NB4 (cell line): ENCODE results near the gene HES6.

ENCODE experiments used
- DNase-seq: peaks from one replicate; pipeline ENCODE4 v3.0.0; 2010; ENCODE audit warnings: low read depth
- H3K4me3 ChIP-seq: one replicate; pipeline ENCODE4 v1.5.1; 2011; ENCODE audit warnings: mild to moderate bottlenecking, low read depth, low read length, moderate library complexity
- MYC ChIP-seq: IDR thresholded peaks from 2 replicates; pipeline ENCODE4 v1.6.1; 2011; ENCODE audit warnings: low read depth, low read length
- POLR2A ChIP-seq: IDR thresholded peaks from 2 replicates; pipeline ENCODE4 v1.6.1; 2011; ENCODE audit warnings: mild to moderate bottlenecking; ENCODE audit not compliant: insufficient read length; ENCODE audit errors: extremely low read depth
- TF ChIP-seq, protein P1 (sequence below): IDR thresholded peaks from one replicate; pipeline ENCODE4 v1.5.1; 2012; ENCODE audit warnings: low read depth, low read length
- TF ChIP-seq, protein P2 (sequence below): IDR thresholded peaks from 2 replicates; pipeline ENCODE4 v1.6.1; 2011; ENCODE audit warnings: low read depth, low read length

Gene HES6

DNA sequence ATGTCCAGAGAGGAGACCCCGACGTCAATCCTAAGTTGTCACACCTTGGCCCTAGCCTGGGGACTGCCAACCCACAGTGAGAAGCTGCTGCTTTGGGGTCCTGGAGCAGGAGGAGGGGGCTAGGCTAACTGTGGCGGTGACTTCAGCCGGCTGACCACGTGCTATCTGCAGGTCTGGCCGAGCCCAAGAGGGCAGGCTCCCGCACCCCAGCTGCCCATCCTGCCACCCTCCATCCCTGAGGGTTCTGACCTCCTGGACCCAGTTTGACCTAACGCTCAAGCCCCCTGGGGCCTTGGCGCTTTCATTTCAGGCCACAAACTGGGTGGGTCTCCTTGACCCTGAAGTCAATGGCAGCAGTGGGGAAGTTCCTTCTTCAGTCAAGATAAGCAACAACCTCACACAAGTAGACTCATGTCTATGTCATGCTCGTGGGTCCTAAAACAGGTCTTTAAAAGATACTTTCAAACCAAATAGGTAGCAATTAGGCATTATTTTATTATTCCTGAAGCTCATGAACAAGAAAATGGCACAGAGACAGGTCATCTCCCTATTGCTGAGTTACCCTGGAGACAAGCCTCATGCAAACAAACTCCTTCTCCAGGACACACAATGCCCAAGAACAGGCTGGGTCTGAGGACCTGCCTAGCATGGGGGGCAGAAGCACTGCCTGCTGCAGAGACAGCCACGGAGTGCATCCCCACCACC lies 2.3 kb downstream of the HES6 start:
- TF ChIP-seq MYC (no peak), POLR2A (no peak)
- TF ChIP-seq, protein P1, sequence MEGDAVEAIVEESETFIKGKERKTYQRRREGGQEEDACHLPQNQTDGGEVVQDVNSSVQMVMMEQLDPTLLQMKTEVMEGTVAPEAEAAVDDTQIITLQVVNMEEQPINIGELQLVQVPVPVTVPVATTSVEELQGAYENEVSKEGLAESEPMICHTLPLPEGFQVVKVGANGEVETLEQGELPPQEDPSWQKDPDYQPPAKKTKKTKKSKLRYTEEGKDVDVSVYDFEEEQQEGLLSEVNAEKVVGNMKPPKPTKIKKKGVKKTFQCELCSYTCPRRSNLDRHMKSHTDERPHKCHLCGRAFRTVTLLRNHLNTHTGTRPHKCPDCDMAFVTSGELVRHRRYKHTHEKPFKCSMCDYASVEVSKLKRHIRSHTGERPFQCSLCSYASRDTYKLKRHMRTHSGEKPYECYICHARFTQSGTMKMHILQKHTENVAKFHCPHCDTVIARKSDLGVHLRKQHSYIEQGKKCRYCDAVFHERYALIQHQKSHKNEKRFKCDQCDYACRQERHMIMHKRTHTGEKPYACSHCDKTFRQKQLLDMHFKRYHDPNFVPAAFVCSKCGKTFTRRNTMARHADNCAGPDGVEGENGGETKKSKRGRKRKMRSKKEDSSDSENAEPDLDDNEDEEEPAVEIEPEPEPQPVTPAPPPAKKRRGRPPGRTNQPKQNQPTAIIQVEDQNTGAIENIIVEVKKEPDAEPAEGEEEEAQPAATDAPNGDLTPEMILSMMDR = no peak
- TF ChIP-seq, protein P2, sequence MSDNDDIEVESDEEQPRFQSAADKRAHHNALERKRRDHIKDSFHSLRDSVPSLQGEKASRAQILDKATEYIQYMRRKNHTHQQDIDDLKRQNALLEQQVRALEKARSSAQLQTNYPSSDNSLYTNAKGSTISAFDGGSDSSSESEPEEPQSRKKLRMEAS = no peak
- DNase-seq = peak; percentile 56
- peak overlapping the region; percentile 69 for H3K4me3 ChIP-seq

GRCh38 chr2:238236571-238236970 lies 3.3 kb downstream of the HES6 start:
- TF ChIP-seq, protein P2 = no peak
- TF ChIP-seq, protein P1 = no peak
- TF ChIP-seq MYC (no peak), POLR2A (no peak)
- no peak overlapping the region for H3K4me3 ChIP-seq
- peak; percentile 70 for DNase-seq

- no peak for DNase-seq
- no peak overlapping the region for H3K4me3 ChIP-seq
- TF ChIP-seq POLR2A (no peak), MYC (no peak)
- TF ChIP-seq, protein P1 = no peak
- TF ChIP-seq, protein P2 = no peak
These were observed 4.0 kb downstream of the HES6 start for GRCh38 chr2:238235856-238236255.

- H3K4me3 ChIP-seq = no peak overlapping the region
- DNase-seq = peak; percentile 81
- TF ChIP-seq POLR2A = no peak
- TF ChIP-seq MYC = no peak
- TF ChIP-seq, protein P1 = no peak
- TF ChIP-seq, protein P2 = no peak
These were observed 4.5 kb downstream of the HES6 start for GRCh38 chr2:238235331-238235732.

DNA sequence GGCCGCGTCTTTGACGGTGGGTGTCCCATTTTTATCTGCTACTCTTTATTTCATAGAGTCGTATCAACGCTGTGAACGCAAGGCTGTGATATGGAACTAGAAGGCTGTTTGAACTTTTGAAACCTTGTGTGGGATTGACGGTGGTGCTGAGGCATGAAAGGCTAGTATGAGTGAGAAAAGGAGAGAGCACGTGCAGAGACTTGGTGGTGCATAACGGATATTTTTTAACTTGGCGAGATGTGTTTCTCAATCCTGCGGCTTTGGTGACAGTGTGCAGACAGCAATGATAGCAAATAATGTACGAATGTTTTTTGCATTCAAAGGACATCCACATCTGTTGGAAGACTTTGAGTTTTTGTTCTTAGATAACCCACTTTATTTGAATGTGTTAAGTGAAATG lies 6.2 kb downstream of the HES6 start:
- TF ChIP-seq, protein P1 = no peak
- TF ChIP-seq POLR2A = no peak
- TF ChIP-seq MYC = peak; percentile 51; the same call in 1 of the 2 replicates
- TF ChIP-seq, protein P2 = peak; percentile 79
- peak overlapping the region; percentile 7 for H3K4me3 ChIP-seq
- DNase-seq = peak; percentile 93
